GM13976 (cell line): ENCODE data around the gene SRSF3.

Source experiments
- DNase-seq: peaks from one replicate; pipeline ENCODE4 v3.0.0; 2012; ENCODE audit warnings: low spot score
- in situ Hi-C: fragments of 300-500 bp; cut with MboI; formaldehyde crosslinking; loops from one replicate; pipeline ENCODE4 v1.12.0; 2022; ENCODE audit warnings: low sequenced_read_pairs, mixed read lengths, inconsistent platforms; ENCODE audit not compliant: unreplicated experiment
- TF ChIP-seq, protein P1 (sequence below): IDR thresholded peaks from 2 replicates; pipeline ENCODE4 v1.5.1; 2012; ENCODE audit warnings: borderline replicate concordance, mild to moderate bottlenecking; ENCODE audit not compliant: insufficient read depth; ENCODE audit errors: extremely low read depth, missing control alignments, control extremely low read depth

SRSF3 gene

DNA sequence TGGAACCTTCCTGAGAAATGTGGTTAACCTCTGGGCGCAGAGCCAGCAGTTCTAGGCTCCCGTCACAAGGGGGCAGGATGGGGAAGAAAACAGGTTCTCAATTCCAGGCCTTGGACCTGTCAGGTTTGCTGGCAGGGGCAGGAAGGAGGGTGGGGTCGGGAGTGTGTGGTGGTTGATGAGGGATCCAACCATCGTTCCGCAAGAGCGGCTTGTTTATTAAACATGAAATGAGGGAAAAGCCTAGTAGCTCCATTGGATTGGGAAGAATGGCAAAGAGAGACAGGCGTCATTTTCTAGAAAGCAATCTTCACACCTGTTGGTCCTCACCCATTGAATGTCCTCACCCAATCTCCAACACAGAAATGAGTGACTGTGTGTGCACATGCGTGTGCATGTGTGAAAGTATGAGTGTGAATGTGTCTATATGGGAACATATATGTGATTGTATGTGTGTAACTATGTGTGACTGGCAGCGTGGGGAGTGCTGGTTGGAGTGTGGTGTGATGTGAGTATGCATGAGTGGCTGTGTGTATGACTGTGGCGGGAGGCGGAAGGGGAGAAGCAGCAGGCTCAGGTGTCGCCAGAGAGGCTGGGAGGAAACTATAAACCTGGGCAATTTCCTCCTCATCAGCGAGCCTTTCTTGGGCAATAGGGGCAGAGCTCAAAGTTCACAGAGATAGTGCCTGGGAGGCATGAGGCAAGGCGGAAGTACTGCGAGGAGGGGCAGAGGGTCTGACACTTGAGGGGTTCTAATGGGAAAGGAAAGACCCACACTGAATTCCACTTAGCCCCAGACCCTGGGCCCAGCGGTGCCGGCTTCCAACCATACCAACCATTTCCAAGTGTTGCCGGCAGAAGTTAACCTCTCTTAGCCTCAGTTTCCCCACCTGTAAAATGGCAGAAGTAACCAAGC lies 29.6 kb downstream of the SRSF3 start:
- in situ Hi-C loops = loop anchor here (10.0 kb wide), 1 partner anchor 61 kb away; no protein-coding TSS in a partner anchor
- DNase-seq = peak; percentile 82
- TF ChIP-seq, protein P1, sequence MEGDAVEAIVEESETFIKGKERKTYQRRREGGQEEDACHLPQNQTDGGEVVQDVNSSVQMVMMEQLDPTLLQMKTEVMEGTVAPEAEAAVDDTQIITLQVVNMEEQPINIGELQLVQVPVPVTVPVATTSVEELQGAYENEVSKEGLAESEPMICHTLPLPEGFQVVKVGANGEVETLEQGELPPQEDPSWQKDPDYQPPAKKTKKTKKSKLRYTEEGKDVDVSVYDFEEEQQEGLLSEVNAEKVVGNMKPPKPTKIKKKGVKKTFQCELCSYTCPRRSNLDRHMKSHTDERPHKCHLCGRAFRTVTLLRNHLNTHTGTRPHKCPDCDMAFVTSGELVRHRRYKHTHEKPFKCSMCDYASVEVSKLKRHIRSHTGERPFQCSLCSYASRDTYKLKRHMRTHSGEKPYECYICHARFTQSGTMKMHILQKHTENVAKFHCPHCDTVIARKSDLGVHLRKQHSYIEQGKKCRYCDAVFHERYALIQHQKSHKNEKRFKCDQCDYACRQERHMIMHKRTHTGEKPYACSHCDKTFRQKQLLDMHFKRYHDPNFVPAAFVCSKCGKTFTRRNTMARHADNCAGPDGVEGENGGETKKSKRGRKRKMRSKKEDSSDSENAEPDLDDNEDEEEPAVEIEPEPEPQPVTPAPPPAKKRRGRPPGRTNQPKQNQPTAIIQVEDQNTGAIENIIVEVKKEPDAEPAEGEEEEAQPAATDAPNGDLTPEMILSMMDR = peak; percentile 90

DNA sequence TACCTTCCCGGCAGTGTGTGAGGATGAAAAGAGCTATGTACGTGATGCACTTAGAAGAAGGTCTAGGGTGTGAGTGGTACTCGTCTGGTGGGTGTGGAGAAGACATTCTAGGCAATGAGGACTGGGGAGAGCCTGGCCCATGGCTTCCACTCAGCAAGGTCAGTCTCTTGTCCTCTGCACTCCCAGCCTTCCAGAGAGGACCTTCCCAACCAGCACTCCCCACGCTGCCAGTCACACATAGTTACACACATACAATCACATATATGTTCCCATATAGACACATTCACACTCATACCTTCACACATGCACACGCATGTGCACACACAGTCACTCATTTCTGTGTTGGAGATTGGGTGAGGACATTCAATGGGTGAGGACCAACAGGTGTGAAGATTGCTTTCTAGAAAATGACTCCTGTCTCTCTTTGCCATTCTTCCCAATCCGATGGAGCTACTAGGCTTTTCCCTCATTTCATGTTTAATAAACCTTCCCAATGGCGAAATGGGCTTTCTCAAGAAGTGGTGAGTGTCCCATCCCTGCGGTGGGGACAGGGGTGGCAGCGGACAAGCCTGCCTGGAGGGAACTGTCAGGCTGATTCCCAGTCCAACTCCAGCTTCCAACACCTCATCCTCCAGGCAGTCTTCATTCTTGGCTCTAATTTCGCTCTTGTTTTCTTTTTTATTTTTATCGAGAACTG lies 30.4 kb downstream of the SRSF3 start:
- in situ Hi-C loops = loop anchor here (10.0 kb wide), 1 partner anchor 60 kb away; no protein-coding TSS in a partner anchor
- no peak for DNase-seq
- TF ChIP-seq, protein P1 = no peak

DNA sequence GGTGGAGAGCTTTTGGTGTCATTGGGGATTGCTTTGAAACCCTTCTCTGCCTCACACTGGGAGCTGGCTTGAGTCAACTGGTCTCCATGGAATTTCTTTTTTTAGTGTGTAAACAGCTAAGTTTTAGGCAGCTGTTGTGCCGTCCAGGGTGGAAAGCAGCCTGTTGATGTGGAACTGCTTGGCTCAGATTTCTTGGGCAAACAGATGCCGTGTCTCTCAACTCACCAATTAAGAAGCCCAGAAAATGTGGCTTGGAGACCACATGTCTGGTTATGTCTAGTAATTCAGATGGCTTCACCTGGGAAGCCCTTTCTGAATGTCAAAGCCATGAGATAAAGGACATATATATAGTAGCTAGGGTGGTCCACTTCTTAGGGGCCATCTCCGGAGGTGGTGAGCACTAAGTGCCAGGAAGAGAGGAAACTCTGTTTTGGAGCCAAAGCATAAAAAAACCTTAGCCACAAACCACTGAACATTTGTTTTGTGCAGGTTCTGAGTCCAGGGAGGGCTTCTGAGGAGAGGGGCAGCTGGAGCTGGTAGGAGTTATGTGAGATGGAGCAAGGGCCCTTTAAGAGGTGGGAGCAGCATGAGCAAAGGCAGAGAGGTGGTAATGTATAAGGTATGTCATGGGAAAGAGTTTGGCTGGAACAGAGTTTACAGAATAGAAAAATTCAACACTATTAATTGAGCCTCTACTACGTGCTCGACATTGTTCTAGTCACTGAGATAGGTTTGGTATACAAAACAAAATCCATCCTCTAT lies 31.2 kb downstream of the SRSF3 start:
- in situ Hi-C loops = loop anchor here (10.0 kb wide), 1 partner anchor 59 kb away; no protein-coding TSS in a partner anchor

DNA sequence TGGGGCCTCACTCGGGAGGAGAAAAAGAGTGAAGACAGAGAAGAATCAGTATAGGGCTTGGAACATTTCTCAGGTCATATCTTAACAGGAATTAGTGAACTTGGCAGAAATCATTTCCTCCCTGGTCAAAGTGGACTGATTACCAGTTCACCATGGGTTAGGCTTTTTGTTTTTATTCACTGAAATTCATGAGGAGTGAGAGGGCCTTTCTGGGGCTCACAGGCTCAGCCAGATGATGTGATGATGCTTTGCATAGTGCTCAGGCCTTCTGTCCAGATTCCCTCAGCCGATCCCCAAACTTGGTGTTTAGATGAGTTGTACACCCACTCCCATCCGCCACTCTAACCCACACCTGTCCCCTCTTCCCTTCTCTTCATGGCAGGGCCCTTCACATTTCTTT lies 32.5 kb downstream of the SRSF3 start:
- TF ChIP-seq, protein P1 = no peak
- in situ Hi-C loops = loop anchor here (10.0 kb wide), 1 partner anchor 58 kb away; no protein-coding TSS in a partner anchor
- DNase-seq = no peak

More for the DNA sequence above, 31.2 kb downstream of the SRSF3 start:
- no peak for DNase-seq
- TF ChIP-seq, protein P1 = no peak

DNA sequence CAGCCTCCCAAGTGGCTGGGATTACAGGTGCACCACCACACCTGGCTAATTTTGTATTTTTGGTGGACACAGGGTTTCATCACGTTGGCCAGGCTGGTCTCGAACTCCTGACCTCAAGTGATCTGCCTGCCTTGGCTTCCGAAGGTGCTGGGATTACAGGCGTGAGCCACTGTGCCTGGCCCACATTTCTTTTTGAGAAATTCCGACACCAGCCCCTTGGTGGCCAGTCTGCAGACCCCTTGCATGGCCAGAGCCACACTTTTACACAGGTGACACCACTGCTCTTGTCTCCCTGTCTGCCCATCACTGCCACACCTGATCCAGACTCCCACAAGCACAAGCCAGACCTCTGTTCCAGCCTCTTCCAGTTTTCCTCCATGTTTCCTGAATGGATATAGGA lies 33.0 kb downstream of the SRSF3 start:
- TF ChIP-seq, protein P1 = no peak
- DNase-seq = no peak
- in situ Hi-C loops = loop anchor here (10.0 kb wide), 1 partner anchor 58 kb away; no protein-coding TSS in a partner anchor

DNA sequence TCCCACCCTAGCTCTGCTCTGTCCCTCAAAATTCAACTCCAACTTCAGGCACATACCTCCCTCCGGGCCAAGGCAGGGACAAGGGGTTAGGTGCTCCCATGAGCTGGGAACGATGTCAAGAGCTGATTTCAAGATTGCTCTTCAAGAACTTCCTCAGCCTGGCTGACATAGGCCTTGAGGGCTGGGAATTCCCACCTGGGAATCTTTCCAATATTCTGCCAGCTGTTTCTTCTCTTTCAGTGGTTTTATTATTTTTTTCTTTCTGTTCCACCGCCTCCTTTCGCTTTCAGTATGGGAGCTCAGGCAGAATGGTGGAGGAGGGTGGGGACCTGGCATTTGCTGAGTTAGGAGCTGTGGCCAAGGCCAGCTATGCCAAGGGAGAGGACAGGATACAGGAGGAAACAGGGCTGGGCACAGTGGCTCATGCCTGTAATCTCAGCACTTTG lies 33.7 kb downstream of the SRSF3 start:
- in situ Hi-C loops = loop anchor here (10.0 kb wide), 1 partner anchor 57 kb away; no protein-coding TSS in a partner anchor
- no peak for DNase-seq
- TF ChIP-seq, protein P1 = no peak
